Activated B cell treated with CpG ODN at 0.5 μM for 24 hours (primary cell): Measurements from ENCODE around the gene RNLS. TPM values are rescaled to one million over a fixed set of nuclear protein-coding genes. Genes with fewer than 3 reads are reported as not detected.

ENCODE experiments used
- ATAC-seq: fragments of 200-7000 bp; cut with Tn5 transposase; one replicate; pipeline ENCODE4 v1.10.0; 2021; ENCODE audit warnings: low read depth, mild to moderate bottlenecking, moderate library complexity
- CTCF ChIA-PET: fragments of 350-600 bp; sonication (Branson Sonifier 250); formaldehyde crosslinking; loops from one replicate; lab custom pipeline; 2021; ENCODE audit warnings: antibody characterized with exemption; lab: Charles Lee
- POLR2A ChIA-PET: fragments of 350-600 bp; sonication (Branson Sonifier 250); formaldehyde crosslinking; loops from one replicate; lab custom pipeline; 2021; ENCODE audit warnings: antibody characterized with exemption; lab: Charles Lee
- DNase-seq: peaks from one replicate; pipeline ENCODE4 v3.0.0; 2022
- H3K27ac Mint-ChIP-seq: one replicate; pipeline ENCODE4 v1.8.0; 2020; ENCODE audit warnings: mixed read lengths
- H3K27me3 Mint-ChIP-seq: one replicate; pipeline ENCODE4 v1.8.0; 2021; ENCODE audit warnings: mixed read lengths
- H3K36me3 Mint-ChIP-seq: one replicate; pipeline ENCODE4 v1.8.0; 2021; ENCODE audit warnings: low read depth, mixed read lengths
- H3K4me1 Mint-ChIP-seq: one replicate; pipeline ENCODE4 v1.8.0; 2021; ENCODE audit warnings: mixed read lengths
- H3K4me3 Mint-ChIP-seq: one replicate; pipeline ENCODE4 v1.8.0; 2020; ENCODE audit warnings: mild to moderate bottlenecking, mixed read lengths
- H3K9me3 Mint-ChIP-seq: one replicate; pipeline ENCODE4 v1.8.0; 2020; ENCODE audit warnings: mixed read lengths
- CTCF ChIP-seq: fragments of 200-600 bp; IDR thresholded peaks from one replicate; pipeline ENCODE4 v1.8.0; 2022; ENCODE audit warnings: antibody characterized with exemption, mild to moderate bottlenecking
- intact Hi-C: fragments of 100-400 bp; cut with micrococcal nuclease; formaldehyde crosslinking; loops from one replicate; pipeline ENCODE4 v1.15.1; 2024
- total RNA-seq: library from RNA; stranded (reverse); gene quantifications from 2 replicates; pipeline ENCODE4 v1.2.3, GENCODE V29; 2022

Gene RNLS
- total RNA-seq, 1 donor from 2014 or later = 5.7 TPM

GRCh38 chr10:88244781-88245625, 338.1 kb downstream of the RNLS start:
- Mint-ChIP-seq H3K4me1 (peaks cover 17% of the 10 kb centered on the region), H3K9me3 (no peaks in the 10 kb centered on the region), H3K4me3 (no peak overlapping the region), H3K36me3 (no peaks in the 10 kb centered on the region), H3K27me3 (no peaks in the 10 kb centered on the region), H3K27ac (no peak overlapping the region)
- TF ChIP-seq CTCF = no peak
- no peak for ATAC-seq
- no peak for DNase-seq
- POLR2A ChIA-PET = no interaction called here
- CTCF ChIA-PET = no interaction called here
- intact Hi-C loops = no loop called here

- Mint-ChIP-seq H3K9me3 (no peaks in the 10 kb centered on the region), H3K27me3 (no peaks in the 10 kb centered on the region), H3K4me3 (no peak overlapping the region), H3K36me3 (no peaks in the 10 kb centered on the region), H3K27ac (no peak overlapping the region), H3K4me1 (peaks cover 17% of the 10 kb centered on the region)
- intact Hi-C loops = no loop called here
- DNase-seq (no peak), ATAC-seq (no peak)
- no peak for TF ChIP-seq CTCF
- POLR2A ChIA-PET = interaction anchor here (0.6 kb wide), 1 partner anchor 330 kb away, joined by 3 read pairs; no protein-coding TSS in a partner anchor
- CTCF ChIA-PET = no interaction called here
Observed at GRCh38 chr10:88243836-88244730, 339.0 kb downstream of the RNLS start.

GRCh38 chr10:88243202-88243744, 339.8 kb downstream of the RNLS start:
- Mint-ChIP-seq H3K27ac (no peak overlapping the region), H3K36me3 (no peaks in the 10 kb centered on the region), H3K4me3 (no peak overlapping the region), H3K27me3 (no peaks in the 10 kb centered on the region), H3K4me1 (peaks cover 17% of the 10 kb centered on the region), H3K9me3 (no peaks in the 10 kb centered on the region)
- ChIA-PET CTCF (no interaction called here), POLR2A (interaction anchor here (0.6 kb wide), 1 partner anchor 330 kb away, joined by 3 read pairs; no protein-coding TSS in a partner anchor)
- ATAC-seq (no peak), DNase-seq (no peak)
- intact Hi-C loops = no loop called here
- no peak for TF ChIP-seq CTCF

GRCh38 chr10:88241501-88241900, 341.6 kb downstream of the RNLS start:
- Mint-ChIP-seq H3K36me3 (no peaks in the 10 kb centered on the region), H3K27me3 (no peaks in the 10 kb centered on the region), H3K4me3 (no peak overlapping the region), H3K9me3 (no peaks in the 10 kb centered on the region), H3K27ac (no peak overlapping the region), H3K4me1 (peaks cover 11% of the 10 kb centered on the region)
- ATAC-seq = no peak
- ChIA-PET CTCF (no interaction called here), POLR2A (no interaction called here)
- no peak for TF ChIP-seq CTCF
- DNase-seq = no peak
- intact Hi-C loops = no loop called here

GRCh38 chr10:88239212-88239611, 343.9 kb downstream of the RNLS start:
- no peak for TF ChIP-seq CTCF
- no peak for ATAC-seq
- DNase-seq = no peak
- ChIA-PET CTCF (no interaction called here), POLR2A (no interaction called here)
- no peaks in the 10 kb centered on the region for H3K27me3 Mint-ChIP-seq
- no peaks in the 10 kb centered on the region for H3K36me3 Mint-ChIP-seq
- no peaks in the 10 kb centered on the region for H3K4me1 Mint-ChIP-seq
- H3K4me3 Mint-ChIP-seq = no peak overlapping the region
- no peaks in the 10 kb centered on the region for H3K9me3 Mint-ChIP-seq
- intact Hi-C loops = no loop called here
- no peak overlapping the region for H3K27ac Mint-ChIP-seq
